ENCODE results near the gene CD82. TPM values are rescaled to one million over a fixed set of nuclear protein-coding genes. Genes with fewer than 3 reads are reported as not detected.

CD82 gene
- total RNA-seq, 1 experiment from 2014 or later = 32.6 TPM

- peaks cover 88% of the 10 kb centered on the region for H3K27me3 Mint-ChIP-seq (ENCODE audit: unreplicated experiment)
- intact Hi-C loops (cut with micrococcal nuclease; ENCODE audit: unreplicated experiment) = no loop called here
- BruUV-seq (replicated peaks) = no TSS peak
Measured at GRCh38 chr11:44519989-44520737, 45.3 kb upstream of the CD82 start.

GRCh38 chr11:44521148-44521547 is 44.3 kb upstream of the CD82 start:
- no peaks in the 10 kb centered on the region for H3K36me3 Mint-ChIP-seq (ENCODE audit: insufficient read depth, unreplicated experiment)
- TF ChIP-seq CTCF (IDR thresholded peaks at IDR 0.05; ENCODE audit: unreplicated experiment) = no peak
- no peaks in the 10 kb centered on the region for H3K9me3 Mint-ChIP-seq (ENCODE audit: low read depth, unreplicated experiment)
- H3K27me3 Mint-ChIP-seq (ENCODE audit: unreplicated experiment) = peaks cover 92% of the 10 kb centered on the region
- H3K4me1 Mint-ChIP-seq (ENCODE audit: low read depth, unreplicated experiment) = no peaks in the 10 kb centered on the region
- intact Hi-C loops (cut with micrococcal nuclease; ENCODE audit: unreplicated experiment) = no loop called here
- no peak overlapping the region for H3K27ac Mint-ChIP-seq (ENCODE audit: unreplicated experiment)
- CTCF ChIA-PET = no interaction called here
- no peak overlapping the region for H3K4me3 Mint-ChIP-seq (ENCODE audit: low read depth, unreplicated experiment)
- DNase-seq = no peak
- no TSS peak for BruUV-seq (replicated peaks)

More at GRCh38 chr11:44519989-44520737, 45.3 kb upstream of the CD82 start:
- Mint-ChIP-seq H3K4me3 (ENCODE audit: low read depth, unreplicated experiment) (no peak overlapping the region), H3K9me3 (ENCODE audit: low read depth, unreplicated experiment) (no peaks in the 10 kb centered on the region), H3K36me3 (ENCODE audit: insufficient read depth, unreplicated experiment) (no peaks in the 10 kb centered on the region), H3K27ac (ENCODE audit: unreplicated experiment) (no peak overlapping the region), H3K4me1 (ENCODE audit: low read depth, unreplicated experiment) (no peaks in the 10 kb centered on the region)
- TF ChIP-seq CTCF (IDR thresholded peaks at IDR 0.05; ENCODE audit: unreplicated experiment) = no peak
- DNase-seq = no peak
- CTCF ChIA-PET = no interaction called here

- CTCF ChIA-PET = interaction anchor here (0.8 kb wide), 1 partner anchor 10 kb away, joined by 4 read pairs; no protein-coding TSS in a partner anchor
- Mint-ChIP-seq H3K4me1 (ENCODE audit: low read depth, unreplicated experiment) (no peaks in the 10 kb centered on the region), H3K27me3 (ENCODE audit: unreplicated experiment) (peaks cover 91% of the 10 kb centered on the region)
Measured at GRCh38 chr11:44522294-44522693, 43.2 kb upstream of the CD82 start.

GRCh38 chr11:44524346-44524745 is 41.1 kb upstream of the CD82 start:
- TF ChIP-seq CTCF (IDR thresholded peaks at IDR 0.05; ENCODE audit: unreplicated experiment) = no peak
- no TSS peak for BruUV-seq (replicated peaks)
- Mint-ChIP-seq H3K36me3 (ENCODE audit: insufficient read depth, unreplicated experiment) (no peaks in the 10 kb centered on the region), H3K4me3 (ENCODE audit: low read depth, unreplicated experiment) (no peak overlapping the region), H3K9me3 (ENCODE audit: low read depth, unreplicated experiment) (no peaks in the 10 kb centered on the region), H3K27me3 (ENCODE audit: unreplicated experiment) (peaks cover 91% of the 10 kb centered on the region), H3K27ac (ENCODE audit: unreplicated experiment) (no peak overlapping the region), H3K4me1 (ENCODE audit: low read depth, unreplicated experiment) (no peaks in the 10 kb centered on the region)
- CTCF ChIA-PET = interaction anchor here (0.7 kb wide), 1 partner anchor 244 kb away, joined by 3 read pairs; no protein-coding TSS in a partner anchor
- intact Hi-C loops (cut with micrococcal nuclease; ENCODE audit: unreplicated experiment) = no loop called here
- DNase-seq = no peak

More at GRCh38 chr11:44522294-44522693, 43.2 kb upstream of the CD82 start:
- H3K4me3 Mint-ChIP-seq (ENCODE audit: low read depth, unreplicated experiment) = no peak overlapping the region
- no peaks in the 10 kb centered on the region for H3K9me3 Mint-ChIP-seq (ENCODE audit: low read depth, unreplicated experiment)
- no peaks in the 10 kb centered on the region for H3K36me3 Mint-ChIP-seq (ENCODE audit: insufficient read depth, unreplicated experiment)
- no peak overlapping the region for H3K27ac Mint-ChIP-seq (ENCODE audit: unreplicated experiment)
- BruUV-seq (replicated peaks) = no TSS peak
- DNase-seq = no peak
- intact Hi-C loops (cut with micrococcal nuclease; ENCODE audit: unreplicated experiment) = no loop called here
- no peak for TF ChIP-seq CTCF (IDR thresholded peaks at IDR 0.05; ENCODE audit: unreplicated experiment)
